Neuron (in vitro differentiated cells): Measurements from ENCODE around the gene TNFAIP1.
"Not testable (repeated sequence)": the region's sequence is repeated elsewhere in the genome, so short reads cannot be mapped to it uniquely, and the experiment has no call there.

Experiments used
- H2AFZ ChIP-seq: one replicate; pipeline ENCODE4 v1.6.1; 2013; ENCODE audit warnings: low read depth, mild to moderate bottlenecking, inconsistent platforms, low read length, moderate library complexity
- H3K27me3 ChIP-seq: one replicate; pipeline ENCODE4 v1.6.1; 2013; ENCODE audit warnings: low read length; ENCODE audit not compliant: insufficient read depth
- H3K36me3 ChIP-seq: one replicate; pipeline ENCODE4 v1.6.1; 2013; ENCODE audit warnings: low read length; ENCODE audit not compliant: insufficient read depth
- H3K4me1 ChIP-seq: one replicate; pipeline ENCODE4 v1.6.1; 2013; ENCODE audit warnings: low read length; ENCODE audit not compliant: insufficient read depth
- H3K4me3 ChIP-seq: 2 replicates; pipeline ENCODE4 v1.5.1; 2013; ENCODE audit warnings: mild to moderate bottlenecking, low read length, moderate library complexity
- H3K9me3 ChIP-seq: one replicate; pipeline ENCODE4 v1.6.1; 2013; ENCODE audit warnings: low read length

Gene TNFAIP1, protein sequence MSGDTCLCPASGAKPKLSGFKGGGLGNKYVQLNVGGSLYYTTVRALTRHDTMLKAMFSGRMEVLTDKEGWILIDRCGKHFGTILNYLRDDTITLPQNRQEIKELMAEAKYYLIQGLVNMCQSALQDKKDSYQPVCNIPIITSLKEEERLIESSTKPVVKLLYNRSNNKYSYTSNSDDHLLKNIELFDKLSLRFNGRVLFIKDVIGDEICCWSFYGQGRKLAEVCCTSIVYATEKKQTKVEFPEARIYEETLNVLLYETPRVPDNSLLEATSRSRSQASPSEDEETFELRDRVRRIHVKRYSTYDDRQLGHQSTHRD

GRCh38 chr17:28335201-28335958 lies at the start of gene TNFAIP1, which contains the start of gene IFT20:
TNFAIP1 (plus strand) TSS chr17:28335761; CDS start chr17:28339522, 3,761 bp downstream.
IFT20 (minus strand) TSS chr17:28335472; CDS start chr17:28331985, 3,487 bp downstream.
- H3K4me3 ChIP-seq = peak within 1 kb of the TSS; percentile 64
- H3K27me3 ChIP-seq = no peaks in the 10 kb centered on the region
- H2AFZ ChIP-seq = peak within 1 kb of the TSS; percentile 56
- H3K36me3 ChIP-seq = peaks cover 25% of the 10 kb centered on the region
- no peaks in the 10 kb centered on the region for H3K9me3 ChIP-seq
- peaks cover 18% of the 10 kb centered on the region for H3K4me1 ChIP-seq

- no peaks in the 10 kb centered on the region for H3K9me3 ChIP-seq
- no peak overlapping the region for H2AFZ ChIP-seq
- no peaks in the 10 kb centered on the region for H3K27me3 ChIP-seq
- H3K36me3 ChIP-seq = no peaks in the 10 kb centered on the region
- no peak overlapping the region for H3K4me3 ChIP-seq
- no peaks in the 10 kb centered on the region for H3K4me1 ChIP-seq
These were observed 49.6 kb upstream of the TNFAIP1 start for GRCh38 chr17:28285965-28286364.

DNA sequence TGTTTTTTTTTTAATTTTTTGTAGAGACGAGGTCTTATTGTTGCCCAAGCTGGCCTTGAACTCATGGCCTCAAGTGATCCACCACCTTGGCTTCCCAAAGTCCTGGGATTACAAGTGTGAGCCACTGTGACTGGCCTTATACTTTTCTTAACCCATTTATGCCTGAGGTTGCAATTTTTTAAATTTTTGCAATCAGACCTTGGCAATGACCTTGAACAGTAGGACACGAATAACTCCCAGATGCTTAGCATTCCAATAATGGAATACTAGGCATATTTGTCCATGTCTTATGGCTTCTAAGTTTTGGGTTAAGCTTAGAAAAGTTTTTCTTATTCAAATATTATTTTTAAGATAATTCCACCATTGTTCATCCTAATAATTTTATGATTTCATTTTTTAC lies 44.9 kb upstream of the TNFAIP1 start:
- no peaks in the 10 kb centered on the region for H3K36me3 ChIP-seq
- H3K9me3 ChIP-seq = no peaks in the 10 kb centered on the region
- H3K4me1 ChIP-seq = peaks cover 1% of the 10 kb centered on the region
- no peak overlapping the region for H2AFZ ChIP-seq
- no peaks in the 10 kb centered on the region for H3K27me3 ChIP-seq
- H3K4me3 ChIP-seq = no peak overlapping the region

GRCh38 chr17:28291780-28292330 lies 43.7 kb upstream of the TNFAIP1 start:
- H3K9me3 ChIP-seq = no peaks in the 10 kb centered on the region
- no peaks in the 10 kb centered on the region for H3K36me3 ChIP-seq
- no peaks in the 10 kb centered on the region for H3K27me3 ChIP-seq
- no peak overlapping the region for H2AFZ ChIP-seq
- H3K4me3 ChIP-seq = no peak overlapping the region
- H3K4me1 ChIP-seq = peaks cover 4% of the 10 kb centered on the region

DNA sequence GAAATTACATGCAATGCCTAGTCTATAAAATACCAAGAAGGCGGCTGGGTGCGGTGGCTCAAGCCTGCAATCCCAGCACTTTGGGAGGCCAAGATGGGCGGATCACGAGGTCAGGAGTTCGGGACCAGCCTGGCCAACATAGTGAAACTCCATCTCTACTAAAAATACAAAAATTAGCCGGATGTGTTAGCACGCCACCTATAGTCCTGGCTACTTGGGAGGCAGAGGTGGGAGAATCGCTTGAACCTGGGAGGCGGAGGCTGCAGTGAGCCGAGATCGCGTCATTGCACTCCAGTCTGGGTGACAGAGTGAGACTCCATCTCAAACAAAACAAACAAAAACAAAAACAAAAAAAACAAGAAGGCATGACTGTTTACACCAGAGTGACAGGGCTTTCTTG lies 42.7 kb upstream of the TNFAIP1 start:
- not testable (repeated sequence) for H3K27me3 ChIP-seq, H3K4me1 ChIP-seq, H3K36me3 ChIP-seq, H3K9me3 ChIP-seq, H3K4me3 ChIP-seq, H2AFZ ChIP-seq

DNA sequence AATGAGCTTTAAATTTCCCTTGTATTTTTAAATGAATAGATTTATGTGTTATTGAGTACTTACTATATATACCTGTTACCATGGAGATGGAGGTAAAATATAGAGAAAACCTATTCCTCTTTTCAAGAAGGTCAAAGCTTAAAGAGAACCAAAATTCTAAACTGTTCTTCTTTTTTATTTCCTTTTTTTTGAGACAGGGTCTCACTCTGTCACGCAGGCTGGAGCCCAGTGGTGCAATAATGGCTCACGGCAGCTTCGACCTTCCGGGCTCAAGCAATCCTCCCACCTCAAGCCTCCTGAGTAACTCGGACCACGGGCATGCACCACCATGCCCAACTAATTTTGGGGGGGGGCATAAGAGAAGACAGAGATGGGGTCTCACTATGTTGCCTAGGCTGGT lies 41.6 kb upstream of the TNFAIP1 start:
- Histone ChIP-seq H3K4me1 (peaks cover 4% of the 10 kb centered on the region), H3K4me3 (no peak overlapping the region), H3K9me3 (no peaks in the 10 kb centered on the region), H3K27me3 (no peaks in the 10 kb centered on the region), H2AFZ (no peak overlapping the region), H3K36me3 (no peaks in the 10 kb centered on the region)

DNA sequence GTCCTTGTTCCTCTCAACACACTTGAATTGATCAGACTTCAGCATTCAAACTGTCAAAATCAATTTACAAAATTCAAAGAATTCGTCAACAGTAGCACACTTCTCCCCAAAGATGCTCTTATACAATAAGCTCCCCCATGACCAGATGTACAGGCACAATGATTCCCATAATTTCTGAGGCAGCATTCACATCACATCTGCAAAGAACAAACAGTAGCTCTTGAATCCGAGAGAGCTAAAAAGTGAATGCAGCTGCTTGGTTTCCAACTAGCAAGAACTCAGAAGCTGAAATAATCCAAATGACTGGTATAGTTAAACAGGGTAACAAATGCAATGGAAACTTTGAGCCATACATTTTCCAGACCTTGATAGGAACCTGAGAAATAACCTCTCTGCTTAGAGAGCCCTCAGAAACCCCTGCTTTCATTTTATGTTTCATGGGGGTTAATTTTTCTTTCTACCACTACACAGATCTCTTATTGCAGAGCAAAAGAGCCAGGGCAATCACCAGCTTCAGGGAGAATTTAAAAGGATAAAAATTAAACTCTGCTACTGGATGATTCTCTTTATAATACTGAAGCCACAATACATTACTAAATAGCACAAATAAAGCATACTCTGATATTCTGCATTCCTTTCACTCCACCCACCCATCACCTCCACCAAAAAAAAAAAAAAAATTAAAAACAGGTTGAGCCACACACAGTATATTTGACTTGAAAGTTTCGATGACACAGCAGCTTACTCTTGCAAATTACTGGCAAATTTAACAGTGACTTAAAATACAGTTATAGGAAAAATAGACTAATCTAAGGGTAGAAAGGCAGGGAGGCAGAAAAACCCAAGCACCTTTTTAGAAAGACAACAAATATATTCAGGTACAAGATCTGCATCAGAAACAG lies 39.6 kb upstream of the TNFAIP1 start:
- H3K9me3 ChIP-seq = no peaks in the 10 kb centered on the region
- H3K4me1 ChIP-seq = peaks cover 6% of the 10 kb centered on the region
- no peak overlapping the region for H2AFZ ChIP-seq
- no peak overlapping the region for H3K4me3 ChIP-seq
- no peaks in the 10 kb centered on the region for H3K36me3 ChIP-seq
- no peaks in the 10 kb centered on the region for H3K27me3 ChIP-seq

GRCh38 chr17:28298449-28298848 lies 37.1 kb upstream of the TNFAIP1 start:
- H3K4me3 ChIP-seq = no peak overlapping the region
- H3K36me3 ChIP-seq = no peaks in the 10 kb centered on the region
- H3K9me3 ChIP-seq = no peaks in the 10 kb centered on the region
- H3K4me1 ChIP-seq = peaks cover 6% of the 10 kb centered on the region
- no peak overlapping the region for H2AFZ ChIP-seq
- H3K27me3 ChIP-seq = no peaks in the 10 kb centered on the region

- no peaks in the 10 kb centered on the region for H3K4me1 ChIP-seq
- no peak overlapping the region for H3K4me3 ChIP-seq
- no peaks in the 10 kb centered on the region for H3K9me3 ChIP-seq
- H3K27me3 ChIP-seq = no peaks in the 10 kb centered on the region
- H3K36me3 ChIP-seq = no peaks in the 10 kb centered on the region
- H2AFZ ChIP-seq = no peak overlapping the region
These were observed 28.6 kb upstream of the TNFAIP1 start for GRCh38 chr17:28306954-28307401.

DNA sequence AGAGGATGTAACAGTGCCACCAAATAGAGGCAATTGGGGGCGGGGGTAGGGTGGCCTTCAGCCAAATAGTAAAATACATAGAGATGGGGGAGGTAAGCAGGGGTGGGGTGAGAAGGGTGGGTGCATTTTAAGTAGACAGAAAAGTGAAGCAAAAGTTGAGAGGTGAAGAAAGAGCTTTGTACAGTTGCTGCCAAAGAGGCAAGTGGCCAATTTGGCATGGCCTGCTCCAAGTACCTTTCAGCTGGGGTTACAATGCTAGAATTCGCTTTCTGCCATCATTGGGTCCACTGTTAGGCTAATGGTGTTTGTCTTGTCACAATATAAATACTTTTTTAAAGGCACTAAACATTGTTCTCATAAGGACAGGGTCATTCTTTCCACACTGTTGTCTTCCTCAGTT lies 21.7 kb upstream of the TNFAIP1 start:
- Histone ChIP-seq H3K4me1 (peaks cover 12% of the 10 kb centered on the region), H3K9me3 (no peaks in the 10 kb centered on the region), H3K4me3 (no peak overlapping the region), H3K36me3 (no peaks in the 10 kb centered on the region), H2AFZ (no peak overlapping the region), H3K27me3 (no peaks in the 10 kb centered on the region)

DNA sequence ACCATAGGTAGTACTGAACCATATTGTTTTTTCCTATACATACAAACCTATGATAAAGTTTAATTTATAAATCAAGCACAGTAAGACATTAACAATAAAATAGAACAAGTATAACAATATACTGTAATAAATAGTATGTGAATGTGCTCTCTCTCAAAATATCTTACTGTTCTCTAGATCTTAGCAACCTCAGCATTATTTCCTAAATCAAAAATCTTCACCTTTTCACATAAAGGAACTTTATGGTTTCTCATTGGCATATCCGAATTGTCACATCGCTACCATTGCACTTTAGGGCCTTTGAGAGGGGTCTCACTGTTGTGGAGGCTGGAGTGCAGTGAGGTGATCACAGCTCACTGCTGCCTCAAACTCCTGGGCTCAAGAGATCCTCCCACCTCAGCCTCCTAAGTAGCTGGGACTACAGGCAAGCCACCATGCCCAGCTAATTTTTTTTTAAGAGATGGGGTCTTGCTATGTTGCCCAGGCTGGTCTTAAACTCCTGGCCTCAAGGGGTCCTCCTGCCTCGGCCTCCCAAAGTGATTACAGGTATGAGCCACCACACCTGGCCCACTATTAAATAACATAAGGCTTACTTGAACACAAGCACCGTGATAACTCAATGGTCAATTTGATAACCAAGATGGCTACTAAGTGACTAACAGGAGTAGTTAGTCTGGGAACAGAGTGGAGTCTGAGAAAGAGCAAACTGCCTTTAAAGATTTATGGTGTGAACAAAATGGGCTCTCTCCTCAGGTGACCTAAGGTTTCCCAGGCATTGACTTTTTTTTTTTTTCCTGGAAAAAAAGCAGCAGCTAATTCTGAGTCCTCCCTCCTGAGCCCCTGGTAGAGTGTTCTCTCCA lies 19.5 kb upstream of the TNFAIP1 start:
- no peaks in the 10 kb centered on the region for H3K27me3 ChIP-seq
- peaks cover 24% of the 10 kb centered on the region for H3K4me1 ChIP-seq

More for the DNA sequence above, 19.5 kb upstream of the TNFAIP1 start:
- Histone ChIP-seq H2AFZ (no peak overlapping the region), H3K4me3 (no peak overlapping the region), H3K36me3 (peaks cover 4% of the 10 kb centered on the region), H3K9me3 (no peaks in the 10 kb centered on the region)
